BE2C (cell line): ENCODE measurements around the gene KCNAB1.

Source experiments
- DNase-seq: peaks from one replicate; pipeline ENCODE4 v3.0.0-alpha.2; 2020
- H3K27me3 ChIP-seq: fragments of 250-450 bp; sonication (Bioruptor Pico); 2 replicates; pipeline ENCODE4 v1.5.1; 2020; ENCODE audit warnings: mild to moderate bottlenecking
- H3K36me3 ChIP-seq: fragments of 250-450 bp; sonication (Bioruptor Pico); 2 replicates; pipeline ENCODE4 v1.5.1; 2020; ENCODE audit warnings: mild to moderate bottlenecking
- H3K4me1 ChIP-seq: fragments of 250-450 bp; sonication (Bioruptor Pico); 2 replicates; pipeline ENCODE4 v1.5.1; 2020
- H3K4me3 ChIP-seq: 2 replicates; pipeline ENCODE4 v1.5.1; 2011; ENCODE audit warnings: low read depth, low read length
- H3K9me3 ChIP-seq: fragments of 250-450 bp; sonication (Bioruptor Pico); 2 replicates; pipeline ENCODE4 v1.5.1; 2020
- CTCF ChIP-seq: IDR thresholded peaks from 2 replicates; pipeline ENCODE4 v1.5.1; 2012; ENCODE audit warnings: mild to moderate bottlenecking, low read depth, low read length

Gene KCNAB1

GRCh38 chr3:156509189-156510174 is 389.1 kb downstream of the KCNAB1 start:
- no peak for DNase-seq
- no peaks in the 10 kb centered on the region for H3K9me3 ChIP-seq

GRCh38 chr3:156511987-156512677 is 391.8 kb downstream of the KCNAB1 start:
- no peaks in the 10 kb centered on the region for H3K9me3 ChIP-seq
- no peak overlapping the region for H3K4me3 ChIP-seq
- no peak for TF ChIP-seq CTCF
- H3K4me1 ChIP-seq: peaks cover 20% of the 10 kb centered on the region
- H3K27me3 ChIP-seq: no peaks in the 10 kb centered on the region
- H3K36me3 ChIP-seq: no peaks in the 10 kb centered on the region
- peak; percentile 24 for DNase-seq

More at GRCh38 chr3:156509189-156510174, 389.1 kb downstream of the KCNAB1 start:
- peak; percentile 55 for TF ChIP-seq CTCF
- H3K36me3 ChIP-seq: no peaks in the 10 kb centered on the region
- H3K4me1 ChIP-seq: peaks cover 16% of the 10 kb centered on the region
- H3K27me3 ChIP-seq: no peaks in the 10 kb centered on the region
- no peak overlapping the region for H3K4me3 ChIP-seq

GRCh38 chr3:156513619-156514018 is 393.2 kb downstream of the KCNAB1 start:
- no peak for DNase-seq

GRCh38 chr3:156516284-156516683 is 395.9 kb downstream of the KCNAB1 start:
- peak; percentile 75 for DNase-seq
- Histone ChIP-seq H3K9me3 (no peaks in the 10 kb centered on the region), H3K36me3 (no peaks in the 10 kb centered on the region), H3K4me3 (no peak overlapping the region), H3K27me3 (no peaks in the 10 kb centered on the region), H3K4me1 (peaks cover 14% of the 10 kb centered on the region)
- TF ChIP-seq CTCF: no peak

More at GRCh38 chr3:156513619-156514018, 393.2 kb downstream of the KCNAB1 start:
- Histone ChIP-seq H3K27me3 (no peaks in the 10 kb centered on the region), H3K9me3 (no peaks in the 10 kb centered on the region), H3K4me1 (peaks cover 20% of the 10 kb centered on the region), H3K36me3 (no peaks in the 10 kb centered on the region), H3K4me3 (no peak overlapping the region)
- TF ChIP-seq CTCF: no peak

GRCh38 chr3:156516961-156517360 is 396.6 kb downstream of the KCNAB1 start:
- no peaks in the 10 kb centered on the region for H3K36me3 ChIP-seq
- no peaks in the 10 kb centered on the region for H3K27me3 ChIP-seq
- H3K9me3 ChIP-seq: no peaks in the 10 kb centered on the region
- TF ChIP-seq CTCF: no peak
- H3K4me3 ChIP-seq: no peak overlapping the region
- peaks cover 10% of the 10 kb centered on the region for H3K4me1 ChIP-seq
- DNase-seq: no peak
